Uterus (tissue), 2 donors: ENCODE data around the gene ARID2.

Experiments
- CTCF ChIP-seq, 4 experiments: fragments of 200-600 bp in 2 of 4; fragments of 450-650 bp in 2 of 4; sonication (generic) in 2 of 4; IDR thresholded peaks; one replicate each; pipeline ENCODE4 v1.5.1; 2016 to 2019; ENCODE audit warnings: antibody characterized with exemption in 4 of 4, mild to moderate bottlenecking in 2 of 4, moderate library complexity in 1 of 4
- POLR2A ChIP-seq, 2 donors: fragments of 450-650 bp; IDR thresholded peaks; one replicate each; pipeline ENCODE4 v1.6.1; 2016; ENCODE audit warnings: antibody characterized with exemption in 2 of 2, mild to moderate bottlenecking in 1 of 2, moderate library complexity in 1 of 2

GRCh38 chr12:45944771-45945170 lies 215.3 kb downstream of the ARID2 start:
- TF ChIP-seq CTCF (IDR thresholded peaks at IDR 0.05) (no peak), POLR2A (IDR thresholded peaks at IDR 0.05) (no peak)
